RWPE2 (cell line): ENCODE measurements around the gene BRCA2.

ENCODE experiments used
- ATAC-seq: fragments of 200-7000 bp; cut with Tn5 transposase; 3 replicates; pipeline ENCODE4 v1.9.1; 2021; ENCODE audit warnings: low read depth
- DNase-seq: peaks from one replicate; pipeline ENCODE4 v3.0.0-alpha.2; 2020; ENCODE audit warnings: low spot score
- H3K27ac ChIP-seq: fragments of 450-650 bp; 2 replicates; pipeline ENCODE4 v1.5.1; 2017; ENCODE audit warnings: mild to moderate bottlenecking; ENCODE audit not compliant: poor library complexity, severe bottlenecking
- H3K27me3 ChIP-seq: fragments of 250-450 bp; sonication (Bioruptor Pico); 2 replicates; pipeline ENCODE4 v1.5.1; 2021; ENCODE audit warnings: mild to moderate bottlenecking, moderate library complexity; ENCODE audit not compliant: insufficient read depth, poor library complexity, severe bottlenecking
- H3K36me3 ChIP-seq: fragments of 250-450 bp; sonication (Bioruptor Pico); 2 replicates; pipeline ENCODE4 v1.5.1; 2020; ENCODE audit warnings: low read depth, mild to moderate bottlenecking, moderate library complexity
- H3K4me1 ChIP-seq: fragments of 250-450 bp; sonication (Bioruptor Pico); 2 replicates; pipeline ENCODE4 v1.5.1; 2021; ENCODE audit warnings: mild to moderate bottlenecking, moderate library complexity; ENCODE audit not compliant: insufficient read depth, poor library complexity, severe bottlenecking
- H3K4me3 ChIP-seq: fragments of 250-450 bp; sonication (Bioruptor Pico); 2 replicates; pipeline ENCODE4 v1.5.1; 2021; ENCODE audit warnings: mild to moderate bottlenecking, moderate library complexity; ENCODE audit not compliant: severe bottlenecking
- H3K9me3 ChIP-seq: fragments of 250-450 bp; sonication (Bioruptor Pico); 2 replicates; pipeline ENCODE4 v1.5.1; 2021; ENCODE audit warnings: mild to moderate bottlenecking, moderate library complexity; ENCODE audit not compliant: severe bottlenecking
- TF ChIP-seq, protein P1 (sequence below): fragments of 450-650 bp; IDR thresholded peaks from one replicate; pipeline ENCODE4 v1.5.1; 2017; ENCODE audit warnings: mild to moderate bottlenecking, moderate library complexity; ENCODE audit not compliant: poor library complexity, severe bottlenecking

BRCA2 gene

DNA sequence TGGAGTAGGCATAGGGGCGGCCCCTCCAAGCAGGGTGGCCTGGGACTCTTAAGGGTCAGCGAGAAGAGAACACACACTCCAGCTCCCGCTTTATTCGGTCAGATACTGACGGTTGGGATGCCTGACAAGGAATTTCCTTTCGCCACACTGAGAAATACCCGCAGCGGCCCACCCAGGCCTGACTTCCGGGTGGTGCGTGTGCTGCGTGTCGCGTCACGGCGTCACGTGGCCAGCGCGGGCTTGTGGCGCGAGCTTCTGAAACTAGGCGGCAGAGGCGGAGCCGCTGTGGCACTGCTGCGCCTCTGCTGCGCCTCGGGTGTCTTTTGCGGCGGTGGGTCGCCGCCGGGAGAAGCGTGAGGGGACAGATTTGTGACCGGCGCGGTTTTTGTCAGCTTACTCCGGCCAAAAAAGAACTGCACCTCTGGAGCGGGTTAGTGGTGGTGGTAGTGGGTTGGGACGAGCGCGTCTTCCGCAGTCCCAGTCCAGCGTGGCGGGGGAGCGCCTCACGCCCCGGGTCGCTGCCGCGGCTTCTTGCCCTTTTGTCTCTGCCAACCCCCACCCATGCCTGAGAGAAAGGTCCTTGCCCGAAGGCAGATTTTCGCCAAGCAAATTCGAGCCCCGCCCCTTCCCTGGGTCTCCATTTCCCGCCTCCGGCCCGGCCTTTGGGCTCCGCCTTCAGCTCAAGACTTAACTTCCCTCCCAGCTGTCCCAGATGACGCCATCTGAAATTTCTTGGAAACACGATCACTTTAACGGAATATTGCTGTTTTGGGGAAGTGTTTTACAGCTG lies at the start of gene BRCA2, which contains the start of gene ZAR1L:
Gene BRCA2, plus strand, starts transcription at position 271 of the 790 bp plus-strand sequence. CDS start 953 bp downstream, outside the sequence.
Gene ZAR1L, minus strand, starts transcription at position 126 of the 790 bp plus-strand sequence. CDS start 3,438 bp downstream, outside the sequence.
- ATAC-seq (peak; percentile 93), DNase-seq (peak; percentile 82)
- Histone ChIP-seq H3K27me3 (no peaks in the 10 kb centered on the region), H3K4me3 (peak within 1 kb of the TSS; percentile 53), H3K27ac (peak within 1 kb of the TSS; percentile 58), H3K36me3 (peaks cover 41% of the 10 kb centered on the region), H3K4me1 (peaks cover 9% of the 10 kb centered on the region), H3K9me3 (no peaks in the 10 kb centered on the region)
- TF ChIP-seq, protein P1, sequence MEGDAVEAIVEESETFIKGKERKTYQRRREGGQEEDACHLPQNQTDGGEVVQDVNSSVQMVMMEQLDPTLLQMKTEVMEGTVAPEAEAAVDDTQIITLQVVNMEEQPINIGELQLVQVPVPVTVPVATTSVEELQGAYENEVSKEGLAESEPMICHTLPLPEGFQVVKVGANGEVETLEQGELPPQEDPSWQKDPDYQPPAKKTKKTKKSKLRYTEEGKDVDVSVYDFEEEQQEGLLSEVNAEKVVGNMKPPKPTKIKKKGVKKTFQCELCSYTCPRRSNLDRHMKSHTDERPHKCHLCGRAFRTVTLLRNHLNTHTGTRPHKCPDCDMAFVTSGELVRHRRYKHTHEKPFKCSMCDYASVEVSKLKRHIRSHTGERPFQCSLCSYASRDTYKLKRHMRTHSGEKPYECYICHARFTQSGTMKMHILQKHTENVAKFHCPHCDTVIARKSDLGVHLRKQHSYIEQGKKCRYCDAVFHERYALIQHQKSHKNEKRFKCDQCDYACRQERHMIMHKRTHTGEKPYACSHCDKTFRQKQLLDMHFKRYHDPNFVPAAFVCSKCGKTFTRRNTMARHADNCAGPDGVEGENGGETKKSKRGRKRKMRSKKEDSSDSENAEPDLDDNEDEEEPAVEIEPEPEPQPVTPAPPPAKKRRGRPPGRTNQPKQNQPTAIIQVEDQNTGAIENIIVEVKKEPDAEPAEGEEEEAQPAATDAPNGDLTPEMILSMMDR = no peak

DNA sequence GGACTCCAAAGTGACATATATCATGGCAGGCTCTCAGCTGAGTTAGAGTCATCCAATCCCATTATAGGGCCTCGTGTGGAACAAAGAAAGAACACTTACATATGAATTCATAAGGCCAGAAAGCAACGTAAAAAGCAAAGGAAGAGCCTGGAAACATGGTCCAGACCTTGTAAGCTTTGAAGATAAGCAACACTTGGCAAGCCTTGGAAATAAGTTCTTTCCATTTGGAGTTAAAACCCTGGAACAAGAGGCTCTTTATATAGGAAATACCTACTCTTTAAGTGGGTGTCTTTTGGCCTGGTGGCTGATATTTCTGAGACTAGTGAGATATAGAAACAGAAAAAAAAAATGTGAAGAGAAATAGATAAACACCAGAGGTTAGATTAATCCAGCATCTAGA lies 49.6 kb upstream of the BRCA2 start:
- no peaks in the 10 kb centered on the region for H3K36me3 ChIP-seq
- ATAC-seq = no peak
- no peaks in the 10 kb centered on the region for H3K4me1 ChIP-seq

DNA sequence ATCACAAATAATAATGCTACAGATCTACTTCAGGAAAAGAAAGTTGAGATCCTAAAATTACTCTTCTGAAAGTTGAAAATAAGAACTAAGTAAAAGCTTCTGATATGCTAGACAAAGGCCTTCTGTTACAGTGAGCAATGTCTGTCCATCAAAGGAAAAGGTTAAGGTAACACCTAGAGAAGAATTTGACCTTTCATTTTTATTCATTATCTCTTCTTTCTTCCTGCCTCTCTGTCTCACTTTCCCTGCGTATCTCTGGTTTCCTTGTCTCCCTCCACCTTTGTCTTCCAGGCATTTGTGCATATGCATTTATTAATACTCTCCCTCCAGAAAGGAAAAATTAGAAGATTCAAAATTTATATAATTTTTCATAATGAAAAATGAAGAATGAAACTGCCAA lies 49.2 kb upstream of the BRCA2 start:
- ATAC-seq = no peak
- no peaks in the 10 kb centered on the region for H3K4me1 ChIP-seq
- TF ChIP-seq, protein P1 = no peak
- no peaks in the 10 kb centered on the region for H3K36me3 ChIP-seq
- no peak overlapping the region for H3K27ac ChIP-seq
- no peaks in the 10 kb centered on the region for H3K27me3 ChIP-seq
- no peak overlapping the region for H3K4me3 ChIP-seq
- no peaks in the 10 kb centered on the region for H3K9me3 ChIP-seq
- DNase-seq = no peak

More for the DNA sequence above, 49.6 kb upstream of the BRCA2 start:
- H3K27me3 ChIP-seq = no peaks in the 10 kb centered on the region
- no peak overlapping the region for H3K27ac ChIP-seq
- TF ChIP-seq, protein P1 = no peak
- H3K4me3 ChIP-seq = no peak overlapping the region
- no peaks in the 10 kb centered on the region for H3K9me3 ChIP-seq
- DNase-seq = no peak

DNA sequence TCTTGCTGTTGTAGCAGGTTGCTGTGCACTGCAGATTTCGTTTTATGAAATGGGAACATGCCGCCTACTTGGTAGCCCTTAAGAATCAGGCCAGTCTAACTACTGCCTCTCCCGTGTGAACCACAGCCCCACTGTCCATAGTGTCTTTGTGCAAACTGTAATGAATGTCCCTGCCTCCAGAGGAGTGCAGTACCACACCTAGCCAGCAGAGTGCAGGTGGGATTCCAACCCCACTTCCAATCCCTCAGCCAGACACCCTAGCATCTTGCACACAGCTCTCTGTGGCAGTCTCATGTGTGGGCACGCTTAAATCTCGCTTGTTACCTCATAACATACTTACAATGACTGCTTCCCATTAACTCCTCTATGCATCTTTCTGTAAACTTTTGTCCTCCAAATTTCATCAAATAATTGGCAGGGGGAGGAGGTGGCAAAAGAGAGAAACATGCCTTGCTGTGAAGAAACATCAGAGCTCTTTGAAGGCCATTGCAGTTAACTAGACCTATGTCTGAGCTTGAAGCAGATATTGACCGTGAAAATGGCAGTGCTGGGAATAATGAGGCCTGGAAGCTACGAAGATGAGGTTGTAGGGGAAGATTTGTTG lies 47.4 kb upstream of the BRCA2 start:
- DNase-seq (no peak), ATAC-seq (peak; percentile 82)
- no peaks in the 10 kb centered on the region for H3K27me3 ChIP-seq
- H3K36me3 ChIP-seq = no peaks in the 10 kb centered on the region
- H3K27ac ChIP-seq = no peak overlapping the region
- no peaks in the 10 kb centered on the region for H3K4me1 ChIP-seq
- no peak overlapping the region for H3K4me3 ChIP-seq
- H3K9me3 ChIP-seq = no peaks in the 10 kb centered on the region
- TF ChIP-seq, protein P1 = peak; percentile 50
